ENCODE measurements around the gene PPIE.

DNA sequence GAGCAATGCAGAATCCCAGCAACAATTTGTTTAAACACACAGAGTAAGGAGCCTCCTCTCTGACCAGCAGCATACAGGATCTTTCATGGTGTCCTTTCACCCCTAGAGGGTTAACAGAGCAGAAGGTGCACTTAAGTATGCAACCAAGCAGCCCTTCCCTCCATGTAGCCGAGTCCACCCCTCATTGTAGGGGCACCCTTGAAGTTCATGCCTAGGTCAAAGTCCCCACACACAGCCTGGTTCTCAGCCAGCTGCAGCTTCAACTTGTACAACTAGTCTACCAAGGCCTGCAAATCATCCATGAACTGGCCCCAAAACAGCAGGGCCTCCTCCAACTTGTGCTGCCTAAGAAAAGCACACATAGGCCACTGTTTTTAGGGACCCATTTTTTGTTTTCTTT, 57.0 kb downstream of the PPIE start:
- TF ChIP-seq GATA2 (IDR thresholded peaks at IDR 0.05; ENCODE audit: low read depth, low read length) (no peak), GATA3 (IDR thresholded peaks at IDR 0.05; ENCODE audit: low read depth, low read length) (no peak)
